ENCODE measurements around the gene TYW1B.
"Not testable (repeated sequence)": the region's sequence is repeated elsewhere in the genome, so short reads cannot be mapped to it uniquely, and the experiment has no call there.

The TYW1B gene

DNA sequence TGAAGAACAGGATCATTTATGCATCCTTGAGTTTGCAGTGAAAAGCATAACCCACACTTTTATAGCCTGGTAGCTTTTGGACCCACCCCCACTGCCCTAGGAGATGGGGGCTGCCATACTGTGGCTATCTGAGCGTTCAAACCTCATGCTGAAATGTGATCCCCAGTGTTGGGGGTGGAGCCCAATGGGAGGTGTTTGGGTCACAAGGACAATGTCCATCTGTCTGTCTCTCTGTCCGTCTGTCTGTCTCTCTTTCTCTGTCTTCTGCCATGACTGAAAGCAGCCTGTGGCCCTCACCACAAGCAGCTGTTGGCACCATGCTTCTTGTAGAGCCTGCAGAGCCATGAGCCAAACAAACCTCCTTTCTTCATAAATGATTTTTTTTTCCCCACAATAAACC is 207.1 kb downstream of the TYW1B start:
- not testable (repeated sequence) for DNase-seq

DNA sequence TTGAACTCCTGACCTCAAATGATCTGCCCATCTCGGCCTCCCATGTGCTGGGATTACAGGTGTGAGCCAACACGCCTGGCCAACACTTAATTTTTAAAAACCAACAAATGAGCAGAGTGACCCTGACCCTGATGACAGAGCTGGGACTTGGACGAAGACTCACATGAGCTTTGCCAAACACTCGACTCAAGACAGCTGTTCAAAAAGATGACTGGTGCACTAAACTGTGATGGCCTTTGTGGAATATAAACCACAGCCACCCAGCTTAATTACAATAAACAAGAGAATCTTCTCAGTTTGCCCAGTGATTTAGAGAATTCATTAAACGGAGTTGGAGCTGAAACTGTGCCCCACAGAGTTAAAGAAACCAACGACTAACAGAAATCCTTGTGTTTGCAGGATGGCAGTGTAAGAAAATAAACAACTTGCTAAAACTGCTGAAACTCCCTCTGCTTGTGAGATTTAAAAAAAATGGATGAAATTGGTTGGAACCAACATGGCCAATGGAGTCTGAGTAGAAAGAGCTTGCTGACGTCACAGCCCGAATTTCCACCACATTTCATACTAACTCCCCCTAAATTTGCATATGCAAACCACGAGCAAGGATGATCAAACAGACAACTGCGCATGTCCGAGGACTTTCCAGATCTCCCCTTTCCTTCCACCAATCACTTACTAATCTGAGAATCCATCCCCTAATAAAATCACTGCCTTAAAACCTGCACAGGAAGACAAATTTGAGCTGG is 209.4 kb downstream of the TYW1B start:
- DNase-seq = not testable (repeated sequence)

DNA sequence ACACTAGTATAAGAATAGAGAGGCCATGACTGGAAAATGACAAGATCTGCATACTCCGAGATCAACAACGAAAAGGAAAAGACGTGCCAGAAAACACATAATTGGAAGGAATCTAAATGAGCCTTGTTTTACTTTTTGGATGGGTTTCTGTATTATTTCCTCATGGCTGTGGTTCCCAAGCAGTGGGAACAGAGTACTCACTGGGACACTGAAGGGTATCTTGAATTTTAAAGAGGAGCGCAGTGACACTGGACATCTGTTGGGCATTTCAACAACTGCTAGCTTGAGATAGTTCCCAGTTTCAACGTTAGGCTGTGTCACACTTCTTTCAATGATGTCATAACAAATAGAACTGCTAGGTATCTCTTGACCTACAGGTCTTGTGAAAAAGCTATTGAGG is 218.2 kb downstream of the TYW1B start:
- DNase-seq = not testable (repeated sequence)

DNA sequence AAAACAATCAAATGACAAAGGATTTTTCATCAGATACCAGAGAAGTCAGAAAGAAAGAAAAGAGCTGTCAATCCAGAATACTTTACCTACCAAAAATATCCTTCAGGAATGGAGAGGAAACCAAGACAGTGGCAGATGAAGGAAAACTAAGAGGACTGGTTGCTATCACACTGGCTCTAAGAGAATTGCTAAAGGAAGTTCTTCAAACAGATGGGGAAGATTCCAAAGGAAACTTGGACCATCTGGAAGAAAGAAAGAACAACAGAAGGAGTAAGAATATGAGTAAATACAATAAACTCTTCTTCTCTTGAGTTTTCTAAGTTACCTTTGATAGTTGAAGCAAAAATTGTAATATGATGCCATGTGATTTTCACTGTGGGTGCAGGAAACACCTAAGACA is 220.0 kb downstream of the TYW1B start:
- DNase-seq = not testable (repeated sequence)

DNA sequence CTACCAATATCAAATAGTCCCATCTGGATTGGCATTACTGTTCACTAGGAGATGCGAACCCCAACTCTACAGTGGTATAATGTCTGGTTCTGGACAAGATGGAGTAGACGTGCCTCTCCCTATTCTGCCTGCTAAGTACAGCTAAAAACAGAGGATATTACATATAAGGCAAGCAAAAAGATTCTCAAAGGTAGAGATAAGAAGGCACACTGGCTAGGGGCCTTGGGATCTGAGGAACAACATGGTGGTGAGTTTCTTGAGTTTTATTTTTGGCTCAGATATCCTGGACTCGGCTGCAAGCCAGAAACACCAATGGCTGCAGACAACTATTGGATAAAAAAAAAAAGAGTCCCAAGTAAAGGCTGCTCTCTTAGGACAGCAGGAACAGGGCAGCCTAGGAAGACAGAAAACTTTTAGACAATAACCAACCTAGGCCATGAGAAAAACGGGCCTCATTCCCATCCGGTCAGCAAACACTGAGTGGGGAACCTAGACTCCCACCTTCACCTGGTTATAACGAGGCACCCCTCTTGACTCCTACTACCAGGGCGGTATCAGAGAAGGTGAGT is 222.1 kb downstream of the TYW1B start:
- not testable (repeated sequence) for DNase-seq

DNA sequence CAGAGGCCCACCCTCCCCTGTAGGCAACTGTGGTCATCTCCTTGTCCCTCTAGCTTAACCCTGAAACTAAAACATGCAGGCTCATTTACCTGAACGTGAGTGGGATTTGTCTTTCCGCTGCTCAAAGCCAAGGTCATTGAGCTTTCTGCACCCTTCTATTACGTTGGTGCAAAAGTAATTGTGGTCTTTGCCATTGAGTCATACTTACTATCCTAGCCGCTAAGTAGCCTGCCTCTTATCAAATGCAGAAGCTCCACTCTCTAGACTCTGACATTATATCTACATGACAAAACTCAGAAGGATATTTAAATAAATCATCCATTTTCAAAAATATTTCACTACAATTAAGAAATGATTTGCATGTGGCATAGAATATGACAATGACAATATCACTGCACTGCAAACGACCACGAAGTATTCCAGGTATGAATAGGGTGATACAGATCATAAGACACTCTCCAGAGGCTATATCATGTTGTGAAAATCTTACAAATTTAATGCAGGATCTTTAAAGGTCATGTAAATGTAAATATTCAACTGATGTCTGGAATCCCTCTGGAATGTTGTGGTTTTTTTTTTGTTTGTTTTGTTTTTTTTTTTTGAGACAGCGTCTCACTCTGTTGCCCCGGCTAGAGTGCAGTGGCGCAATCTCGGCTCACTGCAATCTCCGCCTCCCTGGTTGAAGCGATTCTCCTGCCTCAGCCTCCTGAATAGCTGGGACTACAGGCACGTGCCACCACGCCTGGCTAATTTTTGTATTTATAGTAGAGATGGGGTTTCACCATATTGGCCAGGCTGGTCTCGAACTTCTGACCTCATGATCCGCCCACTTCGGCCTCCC is 223.0 kb downstream of the TYW1B start:
- peak; percentile 43 for DNase-seq

DNA sequence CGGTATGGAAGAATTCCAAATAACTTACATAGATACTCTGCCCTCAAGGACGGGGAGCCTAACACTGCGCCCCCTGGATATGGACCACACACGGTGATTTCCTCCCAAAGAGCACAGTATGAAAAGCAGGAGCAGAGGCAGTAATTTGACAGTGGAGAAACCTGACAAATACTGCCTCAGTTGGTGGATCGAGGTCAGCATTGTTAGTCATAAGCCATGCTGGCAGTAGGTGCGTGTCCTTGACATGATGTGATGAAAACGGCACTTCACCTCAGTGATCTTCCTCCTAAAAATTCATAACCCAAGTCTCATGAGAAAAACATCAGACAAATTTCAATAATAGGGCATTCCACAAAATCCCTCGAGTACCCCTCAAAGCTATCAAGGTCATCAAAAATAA is 224.5 kb downstream of the TYW1B start:
- DNase-seq = not testable (repeated sequence)

DNA sequence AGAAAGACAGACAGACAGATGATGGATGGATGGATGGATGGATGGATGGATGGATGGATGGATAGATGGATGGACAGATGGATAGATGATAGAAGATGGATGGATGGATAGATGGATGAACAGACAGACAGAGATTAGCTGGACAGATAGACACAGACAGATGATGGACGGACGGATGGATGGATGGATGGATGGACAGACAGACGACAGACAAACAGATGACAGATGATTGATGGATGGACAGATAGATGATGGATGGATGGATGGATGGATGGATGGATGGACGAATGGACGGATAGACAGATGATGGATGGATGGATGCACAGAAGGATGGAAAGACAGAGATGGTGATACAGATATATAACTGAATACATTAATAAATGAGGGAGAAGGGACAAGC is 224.9 kb downstream of the TYW1B start:
- no peak for DNase-seq

DNA sequence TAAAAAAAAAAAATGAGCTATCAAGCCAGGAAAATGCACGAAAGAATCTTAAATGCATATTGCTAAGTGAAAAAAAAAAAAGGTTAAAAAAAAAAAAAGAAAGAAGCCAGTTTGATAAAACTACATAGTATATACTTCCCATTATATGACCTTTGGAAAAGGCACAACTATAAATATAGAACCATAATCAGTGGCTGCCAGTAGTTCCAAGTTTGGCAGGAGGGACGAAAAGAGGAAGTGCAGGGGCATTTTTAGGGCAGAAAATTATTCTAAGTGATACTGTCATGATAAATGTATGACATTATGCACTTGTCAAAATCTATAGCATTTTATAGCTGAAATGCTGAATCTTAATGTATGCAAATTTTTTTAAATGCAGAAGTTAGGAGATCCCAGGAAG is 226.3 kb downstream of the TYW1B start:
- DNase-seq = not testable (repeated sequence)

DNA sequence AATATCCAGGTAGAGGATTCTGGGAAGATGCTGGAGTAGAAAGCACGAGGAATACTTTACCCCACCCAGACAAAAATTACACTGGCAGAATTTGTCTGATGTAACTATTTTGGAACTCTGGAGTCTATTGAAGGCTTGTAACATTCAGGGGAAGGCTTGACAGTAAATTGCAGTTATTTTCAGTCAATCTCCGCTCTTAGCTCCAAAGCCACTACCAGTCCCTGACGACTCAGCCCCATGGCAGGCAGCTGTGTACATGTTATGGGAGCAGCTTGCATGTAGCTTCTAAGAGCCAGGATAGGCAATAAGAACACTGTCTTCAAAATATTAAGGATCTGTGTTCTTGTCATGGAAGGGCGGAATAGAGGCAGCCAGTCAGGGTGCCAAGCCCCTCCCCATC is 238.0 kb downstream of the TYW1B start:
- peak; percentile 6 for DNase-seq

DNA sequence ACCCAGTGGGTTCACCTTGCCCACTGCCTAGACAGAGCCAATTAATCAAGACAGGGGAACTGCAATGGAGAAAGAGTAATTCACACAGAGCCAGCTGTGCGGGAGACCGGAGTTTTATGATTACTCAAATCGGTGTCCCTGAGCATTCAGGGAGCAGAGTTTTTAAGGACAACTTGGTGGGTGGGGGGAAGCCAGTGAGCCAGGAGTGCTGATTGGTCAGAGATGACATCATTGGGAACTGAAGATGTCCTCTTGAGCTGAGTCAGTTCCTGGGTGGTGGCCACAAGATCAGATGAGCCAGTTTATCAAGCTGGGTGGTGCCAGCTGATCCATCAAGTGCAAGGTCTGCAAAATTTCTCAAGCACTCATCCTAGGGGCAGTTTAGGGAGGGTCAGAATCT is 240.7 kb downstream of the TYW1B start:
- peak; percentile 7 for DNase-seq

DNA sequence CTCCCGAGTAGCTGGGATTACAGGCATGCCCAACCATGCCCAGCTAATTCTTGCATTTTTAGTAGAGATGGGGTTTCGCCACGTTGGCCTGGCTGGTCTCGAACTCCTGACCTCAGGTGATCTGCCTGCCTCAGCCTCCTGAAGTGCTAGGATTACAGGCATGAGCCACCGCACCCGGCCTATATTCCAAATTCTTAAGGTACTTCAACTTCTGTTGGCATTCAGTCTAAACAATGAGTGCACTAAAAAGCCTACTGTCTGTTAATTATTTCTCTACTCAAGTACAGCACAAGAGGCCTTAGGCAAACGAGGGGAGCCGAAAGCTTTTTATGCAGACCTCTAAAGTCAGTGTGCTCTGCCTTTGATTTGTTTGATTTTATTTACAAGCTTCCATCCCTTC is 243.4 kb downstream of the TYW1B start:
- DNase-seq = not testable (repeated sequence)

DNA sequence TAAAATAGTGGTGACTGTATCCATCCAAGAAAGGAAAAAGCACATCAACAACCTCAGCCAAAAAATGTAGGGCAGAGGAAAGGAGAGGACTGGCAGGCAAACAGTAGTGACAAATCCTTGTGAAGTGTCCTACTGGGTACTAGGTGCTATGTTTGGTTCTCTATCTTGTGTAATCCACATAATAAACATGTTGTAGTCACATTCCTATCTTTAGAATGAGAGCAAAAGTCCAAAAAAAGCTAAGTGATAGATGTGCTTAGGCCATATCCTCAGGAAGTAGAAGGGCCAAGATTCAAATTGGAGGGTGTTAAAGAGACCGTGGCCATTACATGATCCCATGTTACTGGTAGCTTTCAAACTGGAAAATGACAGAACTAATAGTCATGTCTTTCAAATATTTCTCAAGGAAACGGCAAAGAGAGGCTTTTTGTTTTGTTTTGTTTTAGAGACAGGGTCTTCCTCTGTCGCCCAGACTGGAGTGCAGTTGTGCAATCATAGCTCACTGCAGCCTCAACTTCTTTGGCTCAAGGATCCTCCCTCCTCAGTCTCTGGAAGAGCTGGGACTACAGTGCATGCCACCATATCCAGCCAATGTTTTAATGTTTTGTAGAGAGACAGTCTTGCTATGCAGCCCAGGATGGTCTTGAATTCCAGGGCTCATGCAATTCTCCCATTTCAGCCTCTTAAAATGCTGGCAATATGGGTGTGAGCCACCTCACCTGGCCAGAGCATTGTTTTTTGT is 244.2 kb downstream of the TYW1B start:
- not testable (repeated sequence) for DNase-seq

DNA sequence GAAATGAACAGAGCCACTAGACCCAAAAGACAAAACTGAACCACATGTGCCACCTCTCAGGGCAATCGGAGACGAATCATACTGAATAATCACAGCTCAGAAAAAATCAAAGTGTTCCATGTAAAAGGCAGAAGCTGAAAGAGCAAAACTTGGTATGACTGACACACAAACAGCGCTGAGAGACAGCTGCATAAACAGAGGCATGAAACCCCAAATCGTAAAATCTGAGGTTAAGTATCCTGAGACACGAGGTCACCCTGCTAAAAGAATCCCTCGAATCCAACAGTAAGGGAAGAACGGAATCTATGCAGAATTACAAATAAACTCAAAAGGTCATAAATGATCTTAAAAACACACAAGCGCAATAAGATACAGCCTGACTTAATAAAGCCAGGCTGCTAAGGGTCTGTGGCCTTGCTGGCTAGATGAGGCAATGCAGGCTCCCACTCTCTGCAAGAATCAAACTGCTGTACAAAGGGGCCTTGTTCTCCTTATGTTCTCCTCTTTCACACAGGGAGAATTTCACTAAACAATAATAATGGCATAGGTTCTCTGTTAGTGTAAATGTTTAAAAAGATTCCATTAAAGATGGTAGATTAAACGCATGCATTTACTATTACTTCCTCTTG is 247.7 kb downstream of the TYW1B start:
- not testable (repeated sequence) for DNase-seq

DNA sequence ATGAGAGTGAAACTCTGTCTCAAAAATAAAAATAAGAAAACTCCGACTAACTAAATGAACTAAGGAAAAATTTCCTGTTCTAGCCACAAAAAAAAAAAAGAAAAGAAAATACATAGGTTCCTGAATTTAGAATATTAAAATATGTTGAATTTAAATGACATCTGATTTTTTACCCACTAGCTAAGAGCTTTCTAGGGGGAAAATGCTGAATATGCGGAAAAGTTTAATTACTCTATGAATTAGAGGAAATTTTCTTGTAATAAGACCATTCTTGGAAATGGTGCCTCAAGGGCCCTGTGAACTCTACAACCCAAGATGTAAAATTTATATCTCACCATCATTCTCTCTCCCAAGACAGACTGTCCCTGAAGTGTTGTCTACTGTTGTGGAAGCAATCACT is 250.9 kb downstream of the TYW1B start:
- DNase-seq = no peak

DNA sequence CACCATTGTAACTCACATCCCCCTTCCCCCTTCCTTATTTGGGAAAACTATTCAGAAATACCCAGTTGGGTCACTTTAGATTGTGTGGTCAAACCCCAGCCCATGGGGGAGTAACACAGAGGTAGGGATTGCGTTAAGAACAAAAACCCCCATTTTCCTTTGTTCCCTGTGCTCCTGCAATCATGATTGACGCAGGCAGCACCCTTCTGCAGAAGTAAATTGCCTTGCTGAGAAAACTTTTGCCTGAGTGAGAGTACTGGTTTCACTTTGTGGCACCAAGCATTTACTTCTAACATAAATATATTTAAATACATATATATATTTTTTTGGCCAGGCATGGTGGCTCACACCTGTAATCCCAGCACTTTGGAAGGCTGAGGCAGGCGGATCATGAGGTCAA is 266.0 kb downstream of the TYW1B start:
- not testable (repeated sequence) for DNase-seq

DNA sequence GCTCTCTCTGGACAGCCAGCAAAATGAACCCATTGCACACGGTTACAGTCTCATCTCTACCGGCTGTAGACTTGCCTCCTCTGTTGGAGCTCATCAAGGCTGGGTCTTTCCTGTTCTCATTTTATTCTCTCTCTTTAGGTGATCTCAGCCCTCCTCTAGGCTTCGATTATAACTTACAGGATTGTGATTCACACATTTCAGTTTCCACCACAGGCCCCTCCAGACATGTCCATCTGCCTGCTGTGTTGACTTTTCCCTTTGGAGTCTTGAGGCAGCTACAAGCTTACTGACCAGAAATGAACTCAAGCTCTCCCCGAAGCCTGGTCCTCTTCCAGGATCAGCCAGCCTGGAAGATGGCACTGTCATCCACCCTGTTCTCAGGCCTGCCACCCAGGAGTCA is 268.5 kb downstream of the TYW1B start:
- DNase-seq = not testable (repeated sequence)

DNA sequence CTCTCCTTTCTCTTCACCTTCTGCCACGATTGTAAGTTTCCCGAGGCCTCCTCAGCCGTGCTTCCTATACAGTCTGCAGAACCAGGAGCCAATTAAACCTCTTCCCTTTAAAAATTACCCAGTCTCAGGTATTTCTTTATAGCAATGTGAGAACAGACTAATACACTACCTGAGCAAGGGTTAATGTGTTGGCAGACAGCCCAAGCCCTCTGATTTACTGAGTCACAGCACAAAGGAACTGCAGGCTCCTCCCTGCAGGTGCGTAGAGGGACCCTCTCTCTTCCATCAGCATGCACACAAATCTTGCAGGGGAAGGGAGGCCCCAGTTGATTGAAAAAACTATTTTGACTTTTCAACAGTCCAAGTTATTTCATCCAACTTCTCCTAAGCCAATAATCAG is 271.3 kb downstream of the TYW1B start:
- not testable (repeated sequence) for DNase-seq

DNA sequence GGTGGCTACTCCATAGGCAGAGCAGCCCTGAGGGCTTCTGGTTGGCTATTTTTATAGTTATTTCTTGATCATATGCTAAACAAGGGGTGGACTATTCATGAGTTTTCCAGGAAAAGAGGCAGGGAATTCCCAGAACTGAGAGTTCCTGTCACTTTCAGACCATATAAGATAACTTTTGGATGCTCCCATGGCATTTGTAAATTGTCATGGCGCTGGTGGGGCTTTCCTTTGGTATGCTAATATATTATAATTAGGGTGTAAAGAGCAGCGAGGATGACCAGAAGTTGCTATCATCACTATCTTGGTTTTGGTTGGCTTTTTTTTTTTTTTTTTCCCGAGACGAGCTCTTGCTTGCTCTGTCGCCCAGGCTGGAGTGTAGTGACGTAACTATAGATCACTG is 272.8 kb downstream of the TYW1B start:
- DNase-seq = not testable (repeated sequence)

DNA sequence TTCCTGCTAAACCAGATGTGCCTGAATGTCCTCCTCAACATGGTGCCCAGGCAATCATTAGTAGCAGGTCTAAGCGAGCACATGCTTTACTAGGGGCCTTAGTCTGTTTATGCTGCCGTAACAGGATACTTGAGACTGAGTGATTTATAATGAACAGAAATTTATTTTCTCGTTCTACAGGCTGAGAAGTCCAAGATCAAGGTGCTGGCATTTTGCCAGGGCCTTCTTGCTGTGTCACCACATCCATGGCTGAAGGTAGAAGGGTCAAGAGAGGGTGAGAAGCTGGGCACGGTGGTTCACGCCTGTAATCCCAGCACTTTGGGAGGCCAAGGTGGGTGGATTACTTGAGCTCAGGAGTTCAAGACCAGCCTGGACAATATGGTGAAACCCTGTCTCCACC is 273.6 kb downstream of the TYW1B start:
- not testable (repeated sequence) for DNase-seq

DNA sequence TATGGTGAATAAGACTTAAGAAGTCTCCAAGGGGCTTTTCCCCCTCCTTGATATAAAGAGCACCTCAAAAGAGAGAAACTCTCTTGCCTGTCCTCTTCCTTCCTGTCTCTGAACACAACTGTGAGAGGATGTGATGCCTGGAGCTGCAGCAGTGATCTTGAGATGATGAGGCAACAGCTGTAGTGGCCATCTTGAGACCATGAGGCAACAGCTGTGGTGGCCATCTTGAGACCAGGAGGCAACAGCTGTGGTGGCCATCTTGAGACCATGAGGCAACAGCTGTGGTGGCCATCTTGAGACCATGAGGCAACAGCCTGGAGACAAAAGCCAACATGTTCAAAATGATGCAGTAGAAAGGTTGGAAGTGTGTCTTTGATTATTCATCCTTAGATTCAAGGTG is 277.5 kb downstream of the TYW1B start:
- DNase-seq = not testable (repeated sequence)

DNA sequence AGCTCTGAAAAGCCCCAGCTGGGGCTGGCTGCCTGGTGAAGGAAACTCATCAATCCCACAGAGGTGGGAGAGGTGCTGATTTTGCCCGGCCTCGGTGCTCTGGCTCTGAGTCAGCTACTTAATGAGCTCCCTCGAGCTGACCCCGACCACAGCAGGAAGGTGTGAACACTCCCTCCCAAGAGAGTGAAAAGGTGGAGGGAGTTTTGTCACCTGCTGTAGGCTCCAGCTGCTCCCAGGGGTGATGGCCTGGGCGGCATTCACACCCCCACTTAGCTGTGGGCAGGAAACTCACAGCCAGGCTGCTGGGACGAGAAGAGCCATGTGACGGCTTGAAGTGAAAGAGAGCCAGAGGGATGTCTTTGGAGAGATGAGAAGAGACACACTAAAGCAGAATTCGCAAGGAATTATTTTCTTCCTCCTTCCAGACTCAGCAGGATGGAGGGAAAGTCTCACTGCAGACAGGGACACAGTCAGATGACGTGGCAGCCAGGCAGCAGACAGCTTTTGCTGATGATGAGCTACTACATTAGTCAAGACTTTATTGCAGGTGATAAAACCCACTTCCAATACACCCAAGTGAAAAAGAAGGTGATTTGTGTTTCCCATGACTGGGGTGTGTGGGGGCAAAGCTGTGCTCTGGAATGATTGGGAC is 281.3 kb downstream of the TYW1B start:
- DNase-seq = not testable (repeated sequence)

All from fibroblast of skin of back (primary cell).